ENCODE measurements around the gene ZNF470.

DNA sequence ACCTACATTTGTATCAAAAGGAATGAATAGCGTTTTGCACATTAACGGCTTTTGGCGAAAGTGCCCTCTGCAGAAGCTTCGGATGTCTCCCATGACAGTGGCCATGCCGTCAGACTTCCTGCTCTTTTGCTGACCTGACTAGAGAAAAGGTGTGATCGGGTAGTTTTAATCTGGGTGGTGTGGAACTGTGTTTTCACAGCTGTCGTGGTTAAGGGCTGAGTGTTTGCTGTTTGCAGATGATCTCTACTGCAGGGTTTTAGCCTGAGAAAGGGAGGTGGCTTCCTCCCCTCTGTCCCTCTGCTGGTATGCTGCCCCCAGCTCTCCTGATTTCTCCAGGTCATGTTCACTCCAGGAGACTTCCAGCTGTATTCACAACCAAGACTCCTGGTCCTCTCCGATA is 50.3 kb downstream of the ZNF470 start:
- TF ChIP-seq, protein P1, sequence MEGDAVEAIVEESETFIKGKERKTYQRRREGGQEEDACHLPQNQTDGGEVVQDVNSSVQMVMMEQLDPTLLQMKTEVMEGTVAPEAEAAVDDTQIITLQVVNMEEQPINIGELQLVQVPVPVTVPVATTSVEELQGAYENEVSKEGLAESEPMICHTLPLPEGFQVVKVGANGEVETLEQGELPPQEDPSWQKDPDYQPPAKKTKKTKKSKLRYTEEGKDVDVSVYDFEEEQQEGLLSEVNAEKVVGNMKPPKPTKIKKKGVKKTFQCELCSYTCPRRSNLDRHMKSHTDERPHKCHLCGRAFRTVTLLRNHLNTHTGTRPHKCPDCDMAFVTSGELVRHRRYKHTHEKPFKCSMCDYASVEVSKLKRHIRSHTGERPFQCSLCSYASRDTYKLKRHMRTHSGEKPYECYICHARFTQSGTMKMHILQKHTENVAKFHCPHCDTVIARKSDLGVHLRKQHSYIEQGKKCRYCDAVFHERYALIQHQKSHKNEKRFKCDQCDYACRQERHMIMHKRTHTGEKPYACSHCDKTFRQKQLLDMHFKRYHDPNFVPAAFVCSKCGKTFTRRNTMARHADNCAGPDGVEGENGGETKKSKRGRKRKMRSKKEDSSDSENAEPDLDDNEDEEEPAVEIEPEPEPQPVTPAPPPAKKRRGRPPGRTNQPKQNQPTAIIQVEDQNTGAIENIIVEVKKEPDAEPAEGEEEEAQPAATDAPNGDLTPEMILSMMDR (conservative IDR thresholded peaks at IDR 0.05) = no peak
- no peak for TF ChIP-seq ZFX (IDR thresholded peaks at IDR 0.05)

Data from C4-2B (cell line).